Prostate gland (tissue), 2 donors: ENCODE measurements around the gene RIMS3. TPM values are rescaled to one million over a fixed set of nuclear protein-coding genes. Genes with fewer than 3 reads are reported as not detected.
A peak's percentile ranks its signal among the peaks of the same experiment; 100 is the strongest.

ENCODE experiments used
- DNase-seq: peaks from one replicate; pipeline ENCODE4 v3.0.0-alpha.2; 2019; ENCODE audit warnings: low spot score
- H3K27ac ChIP-seq, 2 donors: fragments of 200-600 bp; sonication (generic); 2 replicates each; pipeline ENCODE4 v1.5.1; 2017 to 2019
- H3K27me3 ChIP-seq: fragments of 200-600 bp; sonication (generic); replicated peaks from 2 replicates; pipeline ENCODE4 v1.5.1; 2019; ENCODE audit not compliant: insufficient read depth
- H3K36me3 ChIP-seq, 2 donors: fragments of 200-600 bp; sonication (generic); 1 replicate in 1 of 2; 2 replicates in 1 of 2; pipeline versions ENCODE4 v1.5.1 to v1.8.1; 2017 to 2019
- H3K4me1 ChIP-seq: fragments of 200-600 bp; sonication (generic); replicated peaks from 2 replicates; pipeline ENCODE4 v1.5.1; 2019
- H3K4me3 ChIP-seq, 2 donors: fragments of 200-600 bp; sonication (generic); 2 replicates each; pipeline ENCODE4 v1.5.1; 2017 to 2019
- H3K9me3 ChIP-seq: fragments of 200-600 bp; sonication (generic); 2 replicates; pipeline ENCODE4 v1.5.1; 2017
- CTCF ChIP-seq, 4 experiments: fragments of 200-600 bp in 2 of 4; fragments of 450-650 bp in 2 of 4; sonication (generic) in 2 of 4; IDR thresholded peaks; 1 replicate in 3 of 4; 2 replicates in 1 of 4; pipeline ENCODE4 v1.5.1; 2016 to 2019; ENCODE audit warnings: antibody characterized with exemption in 4 of 4, mild to moderate bottlenecking in 2 of 4, moderate library complexity in 2 of 4
- POLR2A ChIP-seq: fragments of 450-650 bp; IDR thresholded peaks from one replicate; pipeline ENCODE4 v1.6.1; 2016; ENCODE audit warnings: antibody characterized with exemption, mild to moderate bottlenecking
- POLR2AphosphoS5 ChIP-seq: sonication (generic); formaldehyde crosslinking; IDR thresholded peaks from one replicate; pipeline ENCODE4 v1.6.1; 2017; ENCODE audit warnings: antibody characterized with exemption
- WGBS: methylation state at CpG from one replicate; pipeline ENCODE4 v1.1.5; 2018; 5-methylcytosine and 5-hydroxymethylcytosine counted together
- intact Hi-C: fragments of 100-400 bp; cut with DNase I; formaldehyde crosslinking; loops from one replicate; pipeline ENCODE4 v1.14.2; 2022
- total RNA-seq, 2 donors: library from RNA; depleted of rRNA; stranded (reverse); fragments of >200 nt; gene quantifications; one replicate each; pipeline ENCODE4 v1.1.0, GENCODE V29; 2016

RIMS3 gene
- total RNA-seq, 2 donors from 2014 or later: 3.0 to 10.5 TPM

GRCh38 chr1:40699787-40700186 is 34.3 kb upstream of the RIMS3 start:
- Histone ChIP-seq H3K27ac (no peak overlapping the region), H3K4me1 (no peaks in the 10 kb centered on the region), H3K36me3 (no peaks in the 10 kb centered on the region), H3K4me3 (no peak overlapping the region), H3K9me3 (no peaks in the 10 kb centered on the region), H3K27me3 (no peaks in the 10 kb centered on the region)
- intact Hi-C loops: no loop called here
- TF ChIP-seq POLR2AphosphoS5: no peak
- TF ChIP-seq CTCF (IDR thresholded peaks at IDR 0.05): no peak
- TF ChIP-seq POLR2A: no peak
- 90% methylated on average over 6 of the region's 6 CpGs for WGBS
- no peak for DNase-seq

- intact Hi-C loops: no loop called here
- 86% methylated on average over 5 of the region's 5 CpGs for WGBS
- DNase-seq: no peak
- H3K4me1 ChIP-seq: peaks cover 8% of the 10 kb centered on the region
- H3K9me3 ChIP-seq: no peaks in the 10 kb centered on the region
- H3K4me3 ChIP-seq: no peak overlapping the region
- H3K36me3 ChIP-seq: no peaks in the 10 kb centered on the region
- TF ChIP-seq POLR2AphosphoS5 (no peak), POLR2A (no peak), CTCF (IDR thresholded peaks at IDR 0.05) (no peak)
- no peaks in the 10 kb centered on the region for H3K27me3 ChIP-seq
- no peak overlapping the region for H3K27ac ChIP-seq
These were observed 32.0 kb upstream of the RIMS3 start for GRCh38 chr1:40697436-40697835.

GRCh38 chr1:40696294-40696693 is 30.8 kb upstream of the RIMS3 start:
- no peaks in the 10 kb centered on the region for H3K9me3 ChIP-seq
- peaks cover 8% of the 10 kb centered on the region for H3K4me1 ChIP-seq
- DNase-seq: no peak
- no peak overlapping the region for H3K4me3 ChIP-seq
- intact Hi-C loops: no loop called here
- no peaks in the 10 kb centered on the region for H3K27me3 ChIP-seq
- H3K36me3 ChIP-seq: no peaks in the 10 kb centered on the region
- 79% methylated on average over 4 of the region's 4 CpGs for WGBS
- no peak for TF ChIP-seq POLR2A
- no peak for TF ChIP-seq CTCF (IDR thresholded peaks at IDR 0.05)
- TF ChIP-seq POLR2AphosphoS5: no peak
- no peak overlapping the region for H3K27ac ChIP-seq

- no peaks in the 10 kb centered on the region for H3K27me3 ChIP-seq
- WGBS: 44% methylated on average over 2 of the region's 2 CpGs
- no peak for DNase-seq
- no peaks in the 10 kb centered on the region for H3K36me3 ChIP-seq
- no peak for TF ChIP-seq POLR2AphosphoS5
- TF ChIP-seq CTCF (IDR thresholded peaks at IDR 0.05): no peak
- TF ChIP-seq POLR2A: no peak
- no peak overlapping the region for H3K4me3 ChIP-seq
- H3K9me3 ChIP-seq: no peaks in the 10 kb centered on the region
- peaks cover 8% of the 10 kb centered on the region for H3K4me1 ChIP-seq
- intact Hi-C loops: no loop called here
- H3K27ac ChIP-seq: no peak overlapping the region
These were observed 28.9 kb upstream of the RIMS3 start for GRCh38 chr1:40694353-40694874.

GRCh38 chr1:40693425-40693824 is 27.9 kb upstream of the RIMS3 start:
- DNase-seq: no peak
- TF ChIP-seq POLR2AphosphoS5: no peak
- WGBS: 97% methylated on average over 1 of the region's 1 CpG
- Histone ChIP-seq H3K27ac (peak overlapping the region in 1 of 2 donors; percentile 99), H3K36me3 (no peaks in the 10 kb centered on the region), H3K4me3 (no peak overlapping the region), H3K9me3 (no peaks in the 10 kb centered on the region), H3K27me3 (no peaks in the 10 kb centered on the region), H3K4me1 (peaks cover 8% of the 10 kb centered on the region)
- intact Hi-C loops: loop anchor here (2.0 kb wide), 1 partner anchor 15 kb away; no protein-coding TSS in a partner anchor
